H9 (cell line): ENCODE data around the gene MRPS21. TPM values are rescaled to one million over a fixed set of nuclear protein-coding genes. Genes with fewer than 3 reads are reported as not detected.
"Not testable (repeated sequence)": the region's sequence is repeated elsewhere in the genome, so short reads cannot be mapped to it uniquely, and the experiment has no call there.

Experiments
- DNase-seq: peaks from one replicate; pipeline ENCODE4 v3.0.0-alpha.2; 2017
- H2AFZ ChIP-seq: one replicate; pipeline ENCODE4 v1.6.1; 2013; ENCODE audit warnings: mild to moderate bottlenecking, low read length, control low read depth, moderate library complexity
- H2AK5ac ChIP-seq: 2 replicates; pipeline ENCODE4 v1.6.1; 2013; ENCODE audit warnings: low read length, control low read depth, mixed read lengths; ENCODE audit not compliant: insufficient read length
- H2BK120ac ChIP-seq: one replicate; pipeline ENCODE4 v1.6.1; 2013; ENCODE audit warnings: low read depth, mild to moderate bottlenecking, low read length, control low read depth, inconsistent platforms; ENCODE audit not compliant: poor library complexity, severe bottlenecking
- H2BK12ac ChIP-seq: 2 replicates; pipeline ENCODE4 v1.6.1; 2013; ENCODE audit warnings: low read length, control low read depth, mixed read lengths, low read depth; ENCODE audit not compliant: insufficient read length
- H2BK15ac ChIP-seq: 2 replicates; pipeline ENCODE4 v1.6.1; 2013; ENCODE audit warnings: low read depth, low read length, control low read depth
- H2BK20ac ChIP-seq: one replicate; pipeline ENCODE4 v1.6.1; 2013; ENCODE audit warnings: low read depth, mild to moderate bottlenecking, low read length, control low read depth, inconsistent platforms; ENCODE audit not compliant: poor library complexity, severe bottlenecking
- H2BK5ac ChIP-seq: 2 replicates; pipeline ENCODE4 v1.6.1; 2013; ENCODE audit warnings: low read length, control low read depth, mixed read lengths; ENCODE audit not compliant: insufficient read length
- H3K14ac ChIP-seq: 2 replicates; pipeline ENCODE4 v1.6.1; 2013; ENCODE audit warnings: low read length, control low read depth; ENCODE audit not compliant: insufficient read depth
- H3K18ac ChIP-seq: 2 replicates; pipeline ENCODE4 v1.6.1; 2013; ENCODE audit warnings: low read depth, mild to moderate bottlenecking, mixed read lengths, low read length, control low read depth; ENCODE audit not compliant: insufficient read length
- H3K23ac ChIP-seq: 2 replicates; pipeline ENCODE4 v1.6.1; 2013; ENCODE audit warnings: low read length, control low read depth, mixed read lengths, low read depth; ENCODE audit not compliant: insufficient read length
- H3K23me2 ChIP-seq: 2 replicates; pipeline ENCODE4 v1.6.1; 2013; ENCODE audit warnings: low read depth, mild to moderate bottlenecking, mixed read lengths, low read length, control low read depth; ENCODE audit not compliant: insufficient read length, poor library complexity, severe bottlenecking
- H3K27ac ChIP-seq: 2 replicates; pipeline ENCODE4 v1.5.1; 2013; ENCODE audit warnings: low read length, control low read depth, mixed read lengths, low read depth; ENCODE audit not compliant: insufficient read length
- H3K27me3 ChIP-seq: 2 replicates; pipeline ENCODE4 v1.6.1; 2013; ENCODE audit warnings: low read length, control low read depth, inconsistent platforms; ENCODE audit not compliant: insufficient read depth
- H3K4ac ChIP-seq: 2 replicates; pipeline ENCODE4 v1.6.1; 2013; ENCODE audit warnings: low read depth, mild to moderate bottlenecking, control low read depth, inconsistent platforms, low read length, moderate library complexity
- H3K4me1 ChIP-seq: 2 replicates; pipeline ENCODE4 v1.6.1; 2013; ENCODE audit warnings: low read length, control low read depth, inconsistent platforms; ENCODE audit not compliant: insufficient read depth
- H3K4me2 ChIP-seq: 2 replicates; pipeline ENCODE4 v1.6.1; 2013; ENCODE audit warnings: low read length, control low read depth, mixed read lengths; ENCODE audit not compliant: insufficient read length, insufficient read depth
- H3K56ac ChIP-seq: 2 replicates; pipeline ENCODE4 v1.6.1; 2013; ENCODE audit warnings: low read depth, mild to moderate bottlenecking, mixed read lengths, low read length, control low read depth; ENCODE audit not compliant: insufficient read length
- H3K79me1 ChIP-seq: 2 replicates; pipeline ENCODE4 v1.6.1; 2013; ENCODE audit warnings: low read depth, mild to moderate bottlenecking, moderate library complexity, low read length, control low read depth, inconsistent platforms; ENCODE audit not compliant: insufficient read depth, poor library complexity, severe bottlenecking
- H3K79me2 ChIP-seq: 2 replicates; pipeline ENCODE4 v1.6.1; 2013; ENCODE audit warnings: low read length, control low read depth, inconsistent platforms; ENCODE audit not compliant: insufficient read depth
- H3K9ac ChIP-seq: 2 replicates; pipeline ENCODE4 v1.6.1; 2013; ENCODE audit warnings: low read length, control low read depth, mixed read lengths; ENCODE audit not compliant: insufficient read length; ENCODE audit errors: extremely low read depth
- H3K9me3 ChIP-seq: one replicate; pipeline ENCODE4 v1.6.1; 2013; ENCODE audit warnings: low read depth, low read length, inconsistent platforms; ENCODE audit not compliant: control insufficient read depth
- H3T11ph ChIP-seq: one replicate; pipeline ENCODE4 v1.6.1; 2013; ENCODE audit warnings: mild to moderate bottlenecking, low read length, control low read depth, inconsistent platforms
- H4K20me1 ChIP-seq: one replicate; pipeline ENCODE4 v1.6.1; 2013; ENCODE audit not compliant: control insufficient read depth, insufficient read length, insufficient read depth
- H4K5ac ChIP-seq: 2 replicates; pipeline ENCODE4 v1.6.1; 2013; ENCODE audit warnings: low read depth, mild to moderate bottlenecking, mixed read lengths, low read length, control low read depth; ENCODE audit not compliant: insufficient read length
- H4K8ac ChIP-seq: replicated peaks from 2 replicates; pipeline ENCODE4 v1.6.1; 2013; ENCODE audit warnings: low read length, control low read depth, mixed read lengths, low read depth; ENCODE audit not compliant: insufficient read length
- H4K91ac ChIP-seq: 2 replicates; pipeline ENCODE4 v1.6.1; 2013; ENCODE audit warnings: low read depth, mild to moderate bottlenecking, moderate library complexity, mixed read lengths, low read length, control low read depth; ENCODE audit not compliant: insufficient read length
- H3K27ac Mint-ChIP-seq, 3 experiments: 2 replicates in 2 of 3; 3 replicates in 1 of 3; pipeline ENCODE4 v1.8.0; 2020 to 2021; ENCODE audit warnings: mixed read lengths in 3 of 3, mild to moderate bottlenecking in 1 of 3, moderate library complexity in 1 of 3
- H3K27me3 Mint-ChIP-seq: 2 replicates; pipeline ENCODE4 v1.8.0; 2021; ENCODE audit warnings: low read depth, mild to moderate bottlenecking, moderate library complexity, mixed read lengths
- H3K36me3 Mint-ChIP-seq, 3 experiments: 2 replicates in 2 of 3; 3 replicates in 1 of 3; pipeline ENCODE4 v1.8.0; 2020 to 2021; ENCODE audit warnings: low read depth in 3 of 3, mixed read lengths in 3 of 3; ENCODE audit not compliant: insufficient read depth in 1 of 3
- H3K4me1 Mint-ChIP-seq, 2 experiments: 2 replicates each; pipeline ENCODE4 v1.8.0; 2020; ENCODE audit warnings: mixed read lengths in 2 of 2
- H3K4me3 Mint-ChIP-seq, 2 experiments: 2 replicates in 1 of 2; 3 replicates in 1 of 2; pipeline ENCODE4 v1.8.0; 2020 to 2021; ENCODE audit warnings: mild to moderate bottlenecking in 2 of 2, mixed read lengths in 2 of 2, moderate library complexity in 1 of 2
- H3K9me3 Mint-ChIP-seq, 2 experiments: 2 replicates in 1 of 2; 3 replicates in 1 of 2; pipeline ENCODE4 v1.8.0; 2020; ENCODE audit warnings: mild to moderate bottlenecking in 2 of 2, mixed read lengths in 2 of 2, moderate library complexity in 1 of 2
- WGBS: extraction: QIAGEN DNeasy Blood & Tissue Kit; methylation state at CpG from one replicate; pipeline ENCODE4 v1.1.7; 2013; ENCODE audit warnings: missing lambda C conversion rate, low lambda C conversion rate, mixed read lengths; ENCODE audit not compliant: insufficient read length; ENCODE audit errors: extremely low coverage; 5-methylcytosine and 5-hydroxymethylcytosine counted together
- total RNA-seq: library from RNA; stranded (reverse); gene quantifications from 2 replicates; pipeline ENCODE4 v1.2.1, GENCODE V29; 2021
- TF ChIP-seq, protein P1 (sequence below): fragments of 200-600 bp; sonication (generic); conservative IDR thresholded peaks from 3 replicates; pipeline ENCODE4 v1.8.0; 2021; ENCODE audit warnings: antibody characterized with exemption, mild to moderate bottlenecking

MRPS21 gene
- total RNA-seq, 1 experiment from 2014 or later = 113 TPM

DNA sequence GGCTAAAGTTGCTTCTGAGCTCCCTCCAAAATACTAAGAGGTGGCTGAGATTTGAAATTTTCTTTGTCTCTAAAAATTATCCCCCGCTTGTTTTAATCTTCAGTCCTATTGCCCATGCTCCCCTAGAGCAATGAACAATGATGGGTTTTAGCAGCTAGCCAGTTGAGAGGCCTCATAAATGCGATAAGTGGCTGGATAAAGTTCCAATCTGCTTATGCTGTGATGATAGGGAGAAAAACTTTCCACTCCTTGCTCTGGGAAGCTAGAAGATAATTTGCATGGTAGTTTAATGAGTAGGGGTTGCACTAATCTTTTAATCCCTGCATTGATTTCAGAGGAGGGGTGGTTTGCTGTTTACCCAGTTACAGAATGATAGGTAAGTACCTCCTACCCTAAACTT, 18.1 kb downstream of the MRPS21 start:
- Histone ChIP-seq H4K8ac (no peak overlapping the region), H2AK5ac (no peak overlapping the region), H3K27ac (no peak overlapping the region), H2BK15ac (no peak overlapping the region), H3K23ac (no peak overlapping the region), H2BK120ac (no peak overlapping the region), H3K27me3 (no peaks in the 10 kb centered on the region), H2BK5ac (no peak overlapping the region), H2BK12ac (no peak overlapping the region), H3T11ph (no peak overlapping the region), H3K9me3 (no peaks in the 10 kb centered on the region), H3K4me1 (no peaks in the 10 kb centered on the region), H3K56ac (no peak overlapping the region), H3K4ac (no peak overlapping the region), H4K20me1 (no peaks in the 10 kb centered on the region), H3K14ac (no peak overlapping the region), H3K9ac (no peak overlapping the region), H3K18ac (no peak overlapping the region), H2AFZ (no peak overlapping the region), H3K23me2 (no peaks in the 10 kb centered on the region), H3K4me2 (no peak overlapping the region), H2BK20ac (no peak overlapping the region), H3K79me1 (no peaks in the 10 kb centered on the region), H3K79me2 (no peaks in the 10 kb centered on the region), H4K91ac (no peak overlapping the region), H4K5ac (no peak overlapping the region)
- Mint-ChIP-seq H3K27ac (peak overlapping the region in 1 of 3 experiments; percentile 2; a peak in 1 of 7 replicates), H3K9me3 (no peaks in the 10 kb centered on the region; a peak in 1 of 5 replicates), H3K36me3 (peaks cover 14 to 25% (median 21%) of the 10 kb centered on the region in 3 experiments; a peak in 6 of 7 replicates), H3K4me1 (peaks cover 0 to 2% of the 10 kb centered on the region in 2 experiments; a peak in 1 of 4 replicates), H3K27me3 (no peaks in the 10 kb centered on the region), H3K4me3 (no peak overlapping the region)
- no peak for DNase-seq
- WGBS = no CpG with 5 or more reads among the region's 2 CpGs
- TF ChIP-seq, protein P1, sequence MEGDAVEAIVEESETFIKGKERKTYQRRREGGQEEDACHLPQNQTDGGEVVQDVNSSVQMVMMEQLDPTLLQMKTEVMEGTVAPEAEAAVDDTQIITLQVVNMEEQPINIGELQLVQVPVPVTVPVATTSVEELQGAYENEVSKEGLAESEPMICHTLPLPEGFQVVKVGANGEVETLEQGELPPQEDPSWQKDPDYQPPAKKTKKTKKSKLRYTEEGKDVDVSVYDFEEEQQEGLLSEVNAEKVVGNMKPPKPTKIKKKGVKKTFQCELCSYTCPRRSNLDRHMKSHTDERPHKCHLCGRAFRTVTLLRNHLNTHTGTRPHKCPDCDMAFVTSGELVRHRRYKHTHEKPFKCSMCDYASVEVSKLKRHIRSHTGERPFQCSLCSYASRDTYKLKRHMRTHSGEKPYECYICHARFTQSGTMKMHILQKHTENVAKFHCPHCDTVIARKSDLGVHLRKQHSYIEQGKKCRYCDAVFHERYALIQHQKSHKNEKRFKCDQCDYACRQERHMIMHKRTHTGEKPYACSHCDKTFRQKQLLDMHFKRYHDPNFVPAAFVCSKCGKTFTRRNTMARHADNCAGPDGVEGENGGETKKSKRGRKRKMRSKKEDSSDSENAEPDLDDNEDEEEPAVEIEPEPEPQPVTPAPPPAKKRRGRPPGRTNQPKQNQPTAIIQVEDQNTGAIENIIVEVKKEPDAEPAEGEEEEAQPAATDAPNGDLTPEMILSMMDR = no peak

DNA sequence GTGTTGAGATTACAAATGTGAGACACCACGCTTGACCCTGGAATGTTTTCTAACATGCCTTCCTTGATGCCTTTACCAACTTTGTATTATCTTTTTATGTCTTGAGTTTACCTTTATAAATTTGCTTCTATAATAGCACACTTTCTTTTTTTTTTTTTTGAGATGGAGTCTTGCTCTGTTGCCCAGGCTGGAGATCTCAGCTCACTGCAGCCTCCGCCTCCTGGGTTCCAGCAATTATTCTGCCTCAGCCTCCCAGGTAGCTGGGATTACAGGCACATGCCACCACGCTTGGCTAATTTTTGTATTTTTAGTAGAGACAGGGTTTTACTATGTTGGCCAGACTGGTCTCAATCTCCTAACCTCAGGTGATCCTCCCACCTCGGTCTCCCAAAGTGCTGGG, 21.0 kb downstream of the MRPS21 start:
- H3K27me3 ChIP-seq, H4K91ac ChIP-seq, H3K9me3 ChIP-seq, H2AFZ ChIP-seq, H3K4me1 ChIP-seq, H3K14ac ChIP-seq, H3K18ac ChIP-seq, H3K9me3 Mint-ChIP-seq, H3K36me3 Mint-ChIP-seq, H3K23me2 ChIP-seq, H3K4ac ChIP-seq, H4K20me1 ChIP-seq, H2AK5ac ChIP-seq, H3K4me1 Mint-ChIP-seq, H2BK5ac ChIP-seq, H3K4me3 Mint-ChIP-seq, H3K79me1 ChIP-seq, H3K27me3 Mint-ChIP-seq, H3T11ph ChIP-seq, H2BK15ac ChIP-seq, H4K8ac ChIP-seq, DNase-seq, H2BK12ac ChIP-seq, H3K9ac ChIP-seq, H3K23ac ChIP-seq, H3K4me2 ChIP-seq, H3K56ac ChIP-seq, H3K27ac ChIP-seq, H2BK120ac ChIP-seq, H2BK20ac ChIP-seq, H3K27ac Mint-ChIP-seq, H4K5ac ChIP-seq, H3K79me2 ChIP-seq: not testable (repeated sequence)
- no CpG with 5 or more reads among the region's 4 CpGs for WGBS
